ENCODE measurements around the gene RBFOX1.

Gene RBFOX1

GRCh38 chr16:7376227-7376626 is 43.6 kb downstream of the RBFOX1 start:
- no peak for DNase-seq

DNA sequence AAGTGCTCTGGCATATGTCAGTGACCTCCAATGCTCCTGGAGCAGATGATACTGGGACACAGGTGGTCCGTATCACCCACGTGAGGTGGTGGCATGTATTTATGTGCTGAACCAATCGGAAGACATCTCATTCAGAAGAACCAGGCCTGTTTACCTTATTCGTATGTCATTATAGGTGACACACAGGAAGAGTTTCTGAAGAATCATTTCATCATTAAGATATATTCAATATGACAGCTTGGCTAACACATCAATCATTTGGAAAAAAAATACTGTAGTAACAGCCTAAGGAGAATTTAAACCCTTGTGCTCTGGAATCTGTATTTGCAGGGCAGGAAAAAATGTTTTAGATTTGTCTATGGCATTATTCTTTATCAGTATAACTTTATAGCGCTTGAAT is 44.6 kb downstream of the RBFOX1 start:
- DNase-seq = no peak

GRCh38 chr16:7378024-7378695 is 45.5 kb downstream of the RBFOX1 start:
- DNase-seq = no peak

- DNase-seq = no peak
Measured at GRCh38 chr16:7380441-7380840, 47.8 kb downstream of the RBFOX1 start.

GRCh38 chr16:7380911-7381310 is 48.3 kb downstream of the RBFOX1 start:
- DNase-seq = no peak

DNA sequence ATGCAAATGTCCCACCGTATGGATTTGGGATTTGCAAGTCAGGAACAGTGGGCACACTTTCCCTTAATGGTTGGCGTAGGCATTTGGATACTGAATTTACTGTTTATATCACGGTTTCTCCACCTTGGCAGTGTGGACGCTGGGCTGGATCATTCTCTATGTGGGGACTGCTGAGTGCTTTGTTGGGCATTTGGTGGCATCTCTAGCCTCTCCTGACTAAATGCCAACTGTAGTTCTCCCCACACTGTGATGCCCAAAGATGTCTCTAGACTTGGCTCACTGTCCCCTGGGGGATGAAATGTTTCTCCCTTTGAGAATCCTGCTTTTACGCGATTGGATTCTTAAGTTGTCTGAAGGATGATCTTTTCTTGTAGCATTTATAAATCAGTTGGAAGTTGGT is 49.0 kb downstream of the RBFOX1 start:
- DNase-seq = no peak

GRCh38 chr16:7382521-7382920 is 49.9 kb downstream of the RBFOX1 start:
- DNase-seq = peak; percentile 74

- no peak for DNase-seq
Measured at GRCh38 chr16:7390974-7391373, 58.3 kb downstream of the RBFOX1 start.

DNA sequence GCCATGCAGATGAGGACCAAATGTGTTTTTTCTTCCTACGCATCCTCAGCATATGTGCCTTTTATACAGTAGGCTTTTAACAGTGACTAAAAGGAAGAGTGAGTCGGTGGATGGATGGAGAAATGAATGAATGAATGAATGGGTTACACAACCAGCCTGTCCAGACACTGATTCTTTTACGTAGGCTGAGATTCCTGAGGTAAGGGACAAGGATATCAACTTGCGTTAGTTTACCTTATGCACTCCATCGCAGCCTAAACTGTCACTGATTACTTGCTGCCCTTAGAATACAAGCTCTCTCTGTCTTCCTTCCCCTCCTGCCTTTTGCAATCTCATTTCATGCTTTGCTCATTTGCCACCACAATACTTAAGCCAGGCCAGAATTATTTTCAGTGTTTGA is 59.0 kb downstream of the RBFOX1 start:
- DNase-seq = no peak

DNA sequence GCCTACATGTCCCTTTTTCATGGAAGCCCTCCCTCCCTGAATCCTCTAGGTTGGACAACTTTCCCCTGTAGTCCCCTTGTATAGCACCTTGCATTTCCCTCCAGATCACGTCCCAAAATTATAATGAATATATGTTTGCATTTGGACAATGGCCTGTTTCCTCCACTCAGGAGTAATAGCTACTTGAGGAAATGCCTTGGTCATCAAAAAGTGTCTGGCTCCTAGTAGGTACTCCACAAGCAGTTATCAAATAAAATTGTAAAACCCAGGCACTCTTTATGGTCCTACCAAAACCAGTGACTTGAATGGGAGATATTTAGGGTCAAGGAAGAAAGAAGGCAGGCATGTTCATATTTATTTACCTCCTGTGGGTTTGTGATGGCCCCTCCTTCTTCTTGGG is 59.6 kb downstream of the RBFOX1 start:
- DNase-seq = no peak

DNA sequence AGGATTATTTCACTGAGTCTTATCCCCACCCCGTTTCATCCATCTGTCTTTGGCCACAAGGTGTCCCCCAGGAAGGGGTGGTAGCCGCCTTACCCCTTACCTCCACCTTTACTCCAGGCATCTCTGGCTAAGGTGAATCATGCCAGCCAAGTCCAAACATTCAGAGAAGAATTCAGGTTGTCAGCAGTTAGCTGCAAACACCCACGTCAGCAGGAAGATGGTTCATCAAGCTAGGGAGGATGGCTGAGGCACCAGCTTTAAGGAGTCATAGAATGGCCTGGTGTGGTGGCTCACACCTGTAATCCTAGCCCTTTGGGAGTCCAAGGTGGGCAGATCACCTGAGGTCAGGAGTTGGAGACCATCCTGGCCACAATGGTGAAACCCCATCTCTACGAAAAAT is 61.0 kb downstream of the RBFOX1 start:
- DNase-seq = no peak

GRCh38 chr16:7394720-7395336 is 62.2 kb downstream of the RBFOX1 start:
- no peak for DNase-seq

- DNase-seq = no peak
Measured at GRCh38 chr16:7397901-7398300, 65.3 kb downstream of the RBFOX1 start.

GRCh38 chr16:7398536-7398935 is 65.9 kb downstream of the RBFOX1 start:
- no peak for DNase-seq

DNA sequence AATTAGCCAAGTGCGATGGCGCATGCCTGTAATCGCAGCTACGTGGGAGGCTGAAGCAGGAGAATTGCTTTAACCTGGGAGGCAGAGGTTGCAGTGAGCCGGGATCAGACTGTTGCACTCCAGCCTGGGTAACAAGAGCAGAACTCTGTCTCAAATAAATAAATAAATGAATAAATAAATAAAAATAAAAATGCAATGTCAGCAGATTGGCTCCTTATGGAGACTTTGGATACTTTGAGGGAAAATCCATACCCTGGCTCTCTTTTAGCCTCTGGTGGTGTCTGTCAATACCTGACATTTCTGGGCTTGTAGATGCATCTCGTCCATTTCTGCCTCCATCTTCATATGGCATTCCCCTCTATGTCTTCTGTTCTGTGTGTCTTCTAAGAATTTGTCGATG is 66.7 kb downstream of the RBFOX1 start:
- DNase-seq = no peak

DNA sequence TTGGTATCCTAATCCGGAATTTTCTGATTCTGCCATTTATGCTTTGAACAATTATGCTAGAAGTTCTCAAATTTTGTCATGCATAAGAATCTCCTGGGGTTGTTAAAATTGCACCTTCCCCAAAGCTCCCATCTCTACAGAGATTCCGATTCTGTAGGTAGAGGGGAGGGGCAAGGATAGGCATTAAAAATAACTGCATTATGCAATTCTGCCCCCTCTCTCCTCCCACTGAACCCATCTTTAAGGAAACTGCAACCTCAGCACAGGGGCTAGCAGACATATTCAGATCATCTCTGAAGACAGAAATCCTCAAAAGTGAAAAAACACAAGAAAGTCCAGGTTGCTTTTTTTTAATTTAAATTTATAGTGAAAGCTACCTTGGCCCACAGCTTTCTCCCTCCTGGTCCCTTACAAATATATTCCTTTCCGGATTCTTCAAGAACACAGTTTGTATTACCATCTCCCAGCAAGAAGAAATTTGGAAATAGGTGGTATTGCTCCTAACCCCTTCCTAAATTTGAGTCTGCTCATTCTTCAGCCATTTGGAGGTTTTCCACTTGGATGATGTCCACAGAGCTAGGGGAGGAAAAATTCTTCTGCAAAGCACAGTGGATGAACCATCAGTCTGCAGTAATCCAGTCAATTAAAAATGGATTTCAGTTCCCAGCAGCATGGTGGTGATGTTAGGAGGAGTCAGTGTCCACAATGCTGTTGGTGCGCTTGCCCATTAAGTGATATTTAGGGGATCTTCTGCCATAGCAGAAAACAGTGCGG is 67.7 kb downstream of the RBFOX1 start:
- DNase-seq = no peak

GRCh38 chr16:7404217-7404616 is 71.6 kb downstream of the RBFOX1 start:
- DNase-seq = no peak

DNA sequence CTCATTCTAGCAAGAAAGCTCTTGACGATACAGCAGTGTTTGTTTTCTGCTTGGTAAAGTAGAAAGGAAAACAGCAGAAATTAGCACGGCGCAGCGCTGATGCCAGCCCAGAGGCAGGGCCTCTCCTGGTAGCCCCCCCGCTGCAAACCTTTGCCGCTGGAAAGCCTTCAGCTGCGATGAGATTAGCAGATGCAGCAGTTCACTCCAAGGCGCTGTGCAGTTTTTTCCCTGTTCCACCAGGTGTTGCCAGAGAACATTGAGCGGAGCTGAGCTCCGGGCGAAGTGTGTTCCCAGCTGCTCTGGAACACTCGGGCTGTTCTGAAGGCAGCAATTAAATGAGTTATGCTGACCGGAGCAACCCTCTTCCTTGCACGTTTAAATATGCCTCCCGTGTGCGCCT is 72.5 kb downstream of the RBFOX1 start:
- DNase-seq = peak; percentile 40

DNA sequence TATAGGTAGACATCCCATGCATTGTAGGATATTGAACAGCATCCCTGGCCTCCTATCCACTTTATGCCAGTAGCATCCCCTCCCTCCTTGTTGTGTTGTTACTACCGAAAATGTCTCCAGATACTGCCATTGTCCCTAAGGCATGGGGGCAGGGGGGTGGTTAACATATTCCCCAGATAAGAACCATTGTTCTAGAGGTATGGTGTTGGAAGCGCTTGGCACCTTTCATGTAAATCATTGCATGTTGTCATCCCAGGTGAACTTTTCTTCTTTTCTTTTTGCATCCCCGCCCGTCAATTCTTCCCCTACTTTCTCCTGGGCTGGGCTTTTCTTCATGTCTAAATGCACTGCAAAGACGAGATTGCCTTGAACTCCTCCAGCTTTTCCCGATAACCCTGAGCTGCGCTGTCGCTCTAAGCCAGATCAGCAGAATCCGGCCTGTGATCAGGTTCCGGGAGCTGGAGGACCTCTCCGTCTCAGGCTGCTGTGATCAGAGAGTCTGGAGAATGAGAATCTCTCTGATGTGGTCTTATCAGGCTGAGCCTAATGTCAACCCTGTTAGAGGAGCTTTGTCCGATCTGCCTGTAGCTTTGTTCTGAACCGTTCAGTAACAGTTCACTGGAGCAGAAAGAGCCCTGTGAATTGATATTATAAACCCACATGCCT is 76.2 kb downstream of the RBFOX1 start:
- DNase-seq = no peak

DNA sequence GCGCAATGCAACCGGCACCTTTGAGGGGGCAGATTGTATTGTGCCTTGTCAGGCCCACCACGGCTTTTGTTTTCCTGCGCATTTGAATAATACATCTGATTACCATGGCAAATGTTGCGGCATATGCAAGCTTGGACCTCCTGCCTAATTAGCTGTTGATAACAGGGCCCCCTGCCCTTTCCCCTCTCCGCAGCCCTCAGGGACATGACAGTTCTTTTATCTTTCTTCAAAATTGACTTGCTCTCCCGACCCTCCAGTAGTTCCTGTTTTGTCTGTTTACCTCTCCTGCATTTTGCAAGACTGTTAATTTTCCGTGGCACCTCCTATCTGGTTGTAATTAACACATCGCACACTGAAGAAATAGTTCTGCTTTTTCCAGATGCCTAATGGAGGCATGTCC is 86.8 kb downstream of the RBFOX1 start:
- no peak for DNase-seq

GRCh38 chr16:7420079-7420478 is 87.4 kb downstream of the RBFOX1 start:
- no peak for DNase-seq

- no peak for DNase-seq
Measured at GRCh38 chr16:7420843-7421242, 88.2 kb downstream of the RBFOX1 start.

GRCh38 chr16:7421578-7421977 is 88.9 kb downstream of the RBFOX1 start:
- DNase-seq = no peak
